ENCODE data around the gene VAT1L. TPM values are rescaled to one million over a fixed set of nuclear protein-coding genes. Genes with fewer than 3 reads are reported as not detected.

Gene VAT1L
- total and polyA plus RNA-seq, 3 donors from 2014 or later: 4.2 to 5.2 (median 4.6) TPM

- TF ChIP-seq POLR2A (IDR thresholded peaks at IDR 0.05) (no peak), CTCF (IDR thresholded peaks at IDR 0.05) (no peak)
- H3K4me1 ChIP-seq: no peaks in the 10 kb centered on the region
- intact Hi-C loops (cut with DNase I; ENCODE audit: low total_unique reads): no loop called here
- no peak for DNase-seq
- no peaks in the 10 kb centered on the region for H3K9me3 ChIP-seq
- no peaks in the 10 kb centered on the region for H3K36me3 ChIP-seq (ENCODE audit: low read depth, missing control alignments)
- WGBS, 2 donors: 100% methylated on average over 1 of the region's 1 CpG
- H3K27me3 ChIP-seq: no peaks in the 10 kb centered on the region
- no peak overlapping the region for H3K27ac ChIP-seq
- no peak overlapping the region for H3K4me3 ChIP-seq
These were observed 83.6 kb downstream of the VAT1L start for GRCh38 chr16:77871932-77872331.

GRCh38 chr16:77873066-77873465, 84.7 kb downstream of the VAT1L start:
- TF ChIP-seq POLR2A (IDR thresholded peaks at IDR 0.05): no peak
- TF ChIP-seq CTCF (IDR thresholded peaks at IDR 0.05): no peak
- 67 to 80% methylated on average over 3 of the region's 3 CpGs for WGBS, 2 donors
- no peak for DNase-seq
- H3K9me3 ChIP-seq: no peaks in the 10 kb centered on the region
- no peaks in the 10 kb centered on the region for H3K27me3 ChIP-seq
- H3K4me3 ChIP-seq: no peak overlapping the region
- intact Hi-C loops (cut with DNase I; ENCODE audit: low total_unique reads): no loop called here
- no peaks in the 10 kb centered on the region for H3K4me1 ChIP-seq
- no peaks in the 10 kb centered on the region for H3K36me3 ChIP-seq (ENCODE audit: low read depth, missing control alignments)
- H3K27ac ChIP-seq: no peak overlapping the region

GRCh38 chr16:77874347-77874746, 86.0 kb downstream of the VAT1L start:
- intact Hi-C loops (cut with DNase I; ENCODE audit: low total_unique reads): no loop called here
- 91 to 92% methylated on average over 1 of the region's 1 CpG for WGBS, 2 donors
- Histone ChIP-seq H3K36me3 (ENCODE audit: low read depth, missing control alignments) (no peaks in the 10 kb centered on the region), H3K27me3 (no peaks in the 10 kb centered on the region), H3K9me3 (no peaks in the 10 kb centered on the region), H3K27ac (no peak overlapping the region), H3K4me3 (no peak overlapping the region), H3K4me1 (no peaks in the 10 kb centered on the region)
- no peak for TF ChIP-seq CTCF (IDR thresholded peaks at IDR 0.05)
- TF ChIP-seq POLR2A (IDR thresholded peaks at IDR 0.05): no peak
- DNase-seq: no peak

GRCh38 chr16:77876776-77877175, 88.4 kb downstream of the VAT1L start:
- Histone ChIP-seq H3K36me3 (ENCODE audit: low read depth, missing control alignments) (no peaks in the 10 kb centered on the region), H3K4me1 (no peaks in the 10 kb centered on the region), H3K4me3 (no peak overlapping the region), H3K9me3 (no peaks in the 10 kb centered on the region), H3K27ac (no peak overlapping the region), H3K27me3 (no peaks in the 10 kb centered on the region)
- TF ChIP-seq CTCF (IDR thresholded peaks at IDR 0.05) (no peak), POLR2A (IDR thresholded peaks at IDR 0.05) (no peak)
- 84 to 88% methylated on average over 2 of the region's 2 CpGs for WGBS, 2 donors
- no peak for DNase-seq
- intact Hi-C loops (cut with DNase I; ENCODE audit: low total_unique reads): no loop called here

GRCh38 chr16:77877712-77878347, 89.5 kb downstream of the VAT1L start:
- no peaks in the 10 kb centered on the region for H3K9me3 ChIP-seq
- TF ChIP-seq CTCF (IDR thresholded peaks at IDR 0.05): no peak
- no peak for TF ChIP-seq POLR2A (IDR thresholded peaks at IDR 0.05)
- H3K27me3 ChIP-seq: no peaks in the 10 kb centered on the region
- whole genome bisulfite sequencing, 2 donors: 73 to 80% methylated on average over 7 of the region's 7 CpGs
- H3K4me1 ChIP-seq: no peaks in the 10 kb centered on the region
- intact Hi-C loops (cut with DNase I; ENCODE audit: low total_unique reads): no loop called here
- no peak for DNase-seq
- H3K27ac ChIP-seq: no peak overlapping the region
- H3K4me3 ChIP-seq: no peak overlapping the region
- no peaks in the 10 kb centered on the region for H3K36me3 ChIP-seq (ENCODE audit: low read depth, missing control alignments)

Data from testis (tissue), 3 donors.